Right atrium auricular region (tissue), 2 donors: ENCODE results near the gene PAPSS2. TPM values are rescaled to one million over a fixed set of nuclear protein-coding genes. Genes with fewer than 3 reads are reported as not detected.

Experiments
- DNase-seq: peaks from one replicate; pipeline ENCODE4 v3.0.0-alpha.2; 2019; ENCODE audit warnings: low spot score
- H3K27ac ChIP-seq, 2 donors: fragments of 200-600 bp; sonication (generic); 1 replicate in 1 of 2; 2 replicates in 1 of 2; pipeline ENCODE4 v1.5.1; 2016 to 2019
- H3K27me3 ChIP-seq, 2 donors: fragments of 200-600 bp; sonication (generic); one replicate each; pipeline versions ENCODE4 v1.5.1 to v1.6.0; 2017 to 2019
- H3K36me3 ChIP-seq: fragments of 200-600 bp; sonication (generic); one replicate; pipeline ENCODE4 v1.5.1; 2016
- H3K4me1 ChIP-seq, 2 donors: fragments of 200-600 bp; sonication (generic); one replicate each; pipeline versions ENCODE4 v1.5.1 to v1.6.0; 2017 to 2019
- H3K4me3 ChIP-seq, 2 donors: fragments of 200-600 bp; sonication (generic); 1 replicate in 1 of 2; 2 replicates in 1 of 2; pipeline ENCODE4 v1.5.1; 2017 to 2019; ENCODE audit warnings: mild to moderate bottlenecking in 1 of 2, moderate library complexity in 1 of 2
- H3K9me3 ChIP-seq, 2 donors: fragments of 200-600 bp; sonication (generic); one replicate each; pipeline ENCODE4 v1.5.1; 2019
- total RNA-seq, 2 donors: library from RNA; depleted of rRNA; stranded (reverse); fragments of >200 nt; gene quantifications; one replicate each; pipeline ENCODE4 v1.1.0, GENCODE V29; 2016
- TF ChIP-seq, protein P1 (sequence below), 2 donors: fragments of 200-600 bp; sonication (generic); IDR thresholded peaks; one replicate each; pipeline ENCODE4 v1.5.1; 2019; ENCODE audit warnings: antibody characterized with exemption in 2 of 2

The PAPSS2 gene
- total RNA-seq, 2 donors from 2014 or later, result 13.4 to 26.6 TPM

DNA sequence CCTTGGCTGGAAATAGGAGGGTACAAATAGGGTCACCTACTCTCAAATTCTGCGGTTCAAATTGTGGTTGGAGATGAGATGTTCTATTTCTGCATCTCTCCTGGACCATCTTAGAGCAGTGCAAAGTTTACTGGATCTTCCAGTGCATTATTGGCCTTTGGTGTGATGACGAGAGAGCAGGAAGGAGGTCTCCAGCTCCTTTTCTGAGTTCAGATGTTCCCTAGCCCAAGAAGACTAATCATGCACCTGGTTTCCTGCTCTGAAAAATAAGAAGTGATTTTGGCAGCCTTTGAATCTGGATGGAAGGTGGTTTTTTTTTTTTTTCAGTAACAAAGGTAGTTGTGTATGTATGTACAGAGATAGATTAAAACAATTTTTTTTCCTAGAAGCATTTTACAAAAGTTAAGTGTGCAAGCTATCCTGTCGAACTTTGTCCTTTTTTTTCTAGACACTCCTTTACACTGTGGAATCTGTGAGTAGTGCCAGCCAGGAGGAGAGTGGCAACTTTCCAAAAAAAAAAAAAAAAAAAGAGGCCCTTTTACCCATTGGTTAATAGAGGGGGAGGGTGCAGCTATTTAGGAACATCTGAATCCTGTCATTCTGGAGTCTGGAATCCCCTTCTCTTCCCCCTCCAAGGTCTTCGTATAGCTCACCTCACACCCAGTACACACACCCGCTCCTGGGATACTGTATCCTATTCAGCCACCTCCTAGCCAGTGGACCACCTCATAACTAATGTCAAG lies 26.3 kb downstream of the PAPSS2 start:
- TF ChIP-seq, protein P1, sequence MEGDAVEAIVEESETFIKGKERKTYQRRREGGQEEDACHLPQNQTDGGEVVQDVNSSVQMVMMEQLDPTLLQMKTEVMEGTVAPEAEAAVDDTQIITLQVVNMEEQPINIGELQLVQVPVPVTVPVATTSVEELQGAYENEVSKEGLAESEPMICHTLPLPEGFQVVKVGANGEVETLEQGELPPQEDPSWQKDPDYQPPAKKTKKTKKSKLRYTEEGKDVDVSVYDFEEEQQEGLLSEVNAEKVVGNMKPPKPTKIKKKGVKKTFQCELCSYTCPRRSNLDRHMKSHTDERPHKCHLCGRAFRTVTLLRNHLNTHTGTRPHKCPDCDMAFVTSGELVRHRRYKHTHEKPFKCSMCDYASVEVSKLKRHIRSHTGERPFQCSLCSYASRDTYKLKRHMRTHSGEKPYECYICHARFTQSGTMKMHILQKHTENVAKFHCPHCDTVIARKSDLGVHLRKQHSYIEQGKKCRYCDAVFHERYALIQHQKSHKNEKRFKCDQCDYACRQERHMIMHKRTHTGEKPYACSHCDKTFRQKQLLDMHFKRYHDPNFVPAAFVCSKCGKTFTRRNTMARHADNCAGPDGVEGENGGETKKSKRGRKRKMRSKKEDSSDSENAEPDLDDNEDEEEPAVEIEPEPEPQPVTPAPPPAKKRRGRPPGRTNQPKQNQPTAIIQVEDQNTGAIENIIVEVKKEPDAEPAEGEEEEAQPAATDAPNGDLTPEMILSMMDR (IDR thresholded peaks at IDR 0.05), result no peak
- Histone ChIP-seq H3K4me3 (no peak overlapping the region), H3K36me3 (no peaks in the 10 kb centered on the region), H3K4me1 (peaks cover 0 to 6% of the 10 kb centered on the region in 2 donors), H3K27ac (no peak overlapping the region), H3K27me3 (no peaks in the 10 kb centered on the region), H3K9me3 (no peaks in the 10 kb centered on the region)
- DNase-seq, result no peak

DNA sequence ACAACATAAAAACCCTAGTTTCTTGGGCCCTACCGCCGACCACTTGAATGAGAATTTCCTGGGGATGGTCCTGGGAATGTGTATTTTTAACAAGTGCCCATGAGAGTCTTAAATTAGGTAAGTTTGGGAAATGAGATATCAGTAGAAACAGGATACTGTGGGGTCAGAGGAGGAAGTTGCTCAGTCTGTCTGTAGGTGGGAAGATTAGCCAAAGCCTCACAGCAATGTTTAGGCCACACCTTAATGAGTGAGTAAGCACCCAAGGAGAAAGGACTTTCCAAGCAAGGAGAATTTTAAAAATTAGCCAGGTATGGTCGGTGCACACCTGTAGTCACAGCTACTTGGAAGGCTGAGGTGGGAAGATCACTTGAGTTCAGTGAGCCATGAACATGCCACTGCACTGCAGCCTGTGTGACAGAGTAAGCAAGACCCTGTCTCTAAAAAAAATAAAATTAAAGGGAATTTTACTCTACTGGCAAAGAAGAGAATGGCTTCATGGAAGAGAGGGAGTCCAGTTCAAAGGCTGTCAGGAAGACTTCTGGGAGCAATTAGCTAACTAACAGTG lies 31.9 kb downstream of the PAPSS2 start:
- Histone ChIP-seq H3K27me3 (no peaks in the 10 kb centered on the region), H3K4me1 (no peaks in the 10 kb centered on the region), H3K9me3 (no peaks in the 10 kb centered on the region), H3K4me3 (no peak overlapping the region), H3K36me3 (no peaks in the 10 kb centered on the region), H3K27ac (no peak overlapping the region)
- TF ChIP-seq, protein P1 (IDR thresholded peaks at IDR 0.05), result no peak
- no peak for DNase-seq

DNA sequence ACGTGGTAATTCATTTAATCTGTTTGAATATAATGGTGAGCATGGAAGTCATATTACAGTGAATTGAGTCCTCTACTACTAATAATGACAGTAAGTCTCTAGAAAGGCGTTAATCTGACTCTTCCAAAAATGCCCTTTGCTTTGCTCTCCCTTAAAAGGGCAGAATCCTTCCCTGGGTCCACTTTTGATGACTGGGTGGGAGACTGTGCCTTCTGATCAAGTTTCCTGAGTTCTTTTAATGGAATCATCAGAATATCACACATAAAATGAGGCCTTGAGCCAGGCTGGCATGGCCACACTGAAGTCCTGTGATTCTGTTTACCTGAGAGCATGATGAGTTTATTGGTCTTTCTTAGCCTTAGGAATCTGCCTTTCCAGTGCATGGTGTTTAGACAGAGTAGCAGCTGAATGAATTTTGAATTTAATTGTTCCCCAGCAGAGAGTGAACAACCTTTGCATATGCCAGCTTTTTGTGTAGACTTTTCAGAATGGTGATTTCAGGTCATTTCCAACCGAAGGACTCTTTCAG lies 33.3 kb downstream of the PAPSS2 start:
- TF ChIP-seq, protein P1 (IDR thresholded peaks at IDR 0.05), result no peak
- no peaks in the 10 kb centered on the region for H3K36me3 ChIP-seq
- no peak for DNase-seq
- no peaks in the 10 kb centered on the region for H3K9me3 ChIP-seq
- H3K27me3 ChIP-seq, result no peaks in the 10 kb centered on the region
- H3K4me3 ChIP-seq, result no peak overlapping the region
- no peaks in the 10 kb centered on the region for H3K4me1 ChIP-seq
- no peak overlapping the region for H3K27ac ChIP-seq

DNA sequence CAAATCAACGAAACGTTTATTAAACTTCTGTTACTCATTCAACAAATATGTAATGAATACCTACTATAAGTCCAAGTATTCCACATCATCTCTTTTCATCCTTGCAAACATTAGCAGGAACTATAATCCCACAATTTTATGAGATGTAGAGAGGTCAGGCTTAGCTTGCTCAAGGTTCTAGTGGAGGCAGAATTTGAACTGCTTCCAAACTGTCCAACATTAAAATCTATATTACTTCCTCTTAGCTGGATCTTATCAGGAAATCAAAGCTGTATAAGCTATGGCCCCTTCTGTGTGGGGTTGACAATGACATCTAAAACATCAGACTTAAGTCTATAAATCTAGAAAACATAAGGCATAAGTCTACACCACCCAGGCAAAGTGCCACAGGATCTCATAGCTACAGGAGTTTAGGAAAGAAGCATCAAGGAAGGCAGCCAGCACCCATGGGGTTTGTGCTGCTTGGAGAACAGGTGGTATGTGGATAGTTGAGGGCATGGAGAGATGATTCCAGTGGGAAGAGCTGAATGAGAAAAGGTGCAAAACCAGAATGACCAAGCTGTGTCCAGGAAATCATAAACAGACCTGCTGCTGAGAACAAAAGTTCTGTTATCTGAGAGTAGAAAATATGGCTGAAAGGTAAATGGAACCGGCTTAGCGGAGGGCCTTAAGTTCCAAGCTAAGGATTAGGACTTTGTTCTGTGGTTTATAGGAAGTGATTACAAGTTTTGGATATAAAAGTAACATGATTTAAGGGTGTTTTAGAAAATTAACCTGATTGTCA lies 34.5 kb downstream of the PAPSS2 start:
- Histone ChIP-seq H3K36me3 (no peaks in the 10 kb centered on the region), H3K27me3 (no peaks in the 10 kb centered on the region), H3K27ac (no peak overlapping the region), H3K4me3 (no peak overlapping the region), H3K9me3 (no peaks in the 10 kb centered on the region), H3K4me1 (no peaks in the 10 kb centered on the region)
- DNase-seq, result no peak
- TF ChIP-seq, protein P1 (IDR thresholded peaks at IDR 0.05), result no peak

DNA sequence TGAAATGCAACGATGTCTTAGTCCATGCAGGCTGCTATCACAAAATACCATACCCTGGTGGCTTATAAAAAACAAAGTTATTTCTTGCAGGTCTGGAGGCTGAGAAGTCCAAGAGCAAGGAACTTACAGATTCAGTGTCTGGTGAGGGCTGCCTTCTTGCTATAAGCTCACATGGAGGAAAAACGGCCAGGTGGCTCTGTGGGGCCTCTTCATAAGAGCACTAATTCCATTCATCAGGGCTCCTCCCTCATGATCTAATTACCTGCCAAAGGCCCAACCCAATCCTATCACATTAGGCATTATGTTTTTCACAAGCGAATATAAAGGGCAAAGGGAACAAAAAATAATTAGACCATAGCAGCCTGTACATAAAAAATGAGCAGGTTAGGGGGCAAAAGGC lies 35.4 kb downstream of the PAPSS2 start:
- TF ChIP-seq, protein P1 (IDR thresholded peaks at IDR 0.05), result no peak
- Histone ChIP-seq H3K4me3 (no peak overlapping the region), H3K27ac (no peak overlapping the region), H3K27me3 (no peaks in the 10 kb centered on the region), H3K9me3 (no peaks in the 10 kb centered on the region), H3K4me1 (no peaks in the 10 kb centered on the region), H3K36me3 (no peaks in the 10 kb centered on the region)
- DNase-seq, result no peak
